ENCODE results near the gene MVK.

The MVK gene

DNA sequence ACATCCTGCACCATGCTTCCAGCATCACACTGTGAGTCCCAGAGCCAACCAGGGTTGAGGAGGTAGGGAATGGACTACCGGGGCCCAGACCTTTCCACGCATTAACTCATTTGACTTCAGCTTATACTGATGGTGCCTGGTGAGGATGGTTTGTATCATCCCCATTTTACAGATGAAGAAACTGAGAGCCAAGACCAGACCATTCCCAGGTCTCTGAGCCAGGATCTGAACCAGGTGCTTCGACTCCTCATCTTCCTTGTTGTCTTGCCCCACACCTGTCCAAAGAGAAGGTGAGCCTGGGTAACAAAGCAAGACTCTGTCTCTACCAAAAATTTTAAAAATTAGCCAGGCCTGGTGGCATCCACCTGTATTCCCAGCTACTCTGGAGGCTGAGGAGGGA is 64.4 kb downstream of the MVK start:
- DNase-seq = no peak

DNA sequence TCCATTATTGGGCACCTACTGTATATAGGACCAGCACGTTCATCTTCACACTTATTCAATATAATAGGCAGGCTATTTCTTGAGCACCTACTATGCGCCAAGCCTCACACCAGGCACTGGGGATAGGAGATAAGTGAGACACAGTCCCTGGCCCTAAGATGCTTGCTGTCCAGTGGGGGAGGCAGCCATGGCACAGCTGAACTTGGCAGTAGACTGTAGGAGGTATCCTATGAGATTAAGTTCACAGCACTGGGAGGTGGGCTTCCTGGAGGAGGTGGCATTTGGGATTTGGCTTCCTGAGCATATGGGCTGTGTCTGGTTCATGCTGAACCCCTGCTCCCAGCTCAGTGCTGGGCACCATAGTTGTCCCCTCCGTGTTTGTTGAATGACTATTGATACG is 65.1 kb downstream of the MVK start:
- no peak for DNase-seq

DNA sequence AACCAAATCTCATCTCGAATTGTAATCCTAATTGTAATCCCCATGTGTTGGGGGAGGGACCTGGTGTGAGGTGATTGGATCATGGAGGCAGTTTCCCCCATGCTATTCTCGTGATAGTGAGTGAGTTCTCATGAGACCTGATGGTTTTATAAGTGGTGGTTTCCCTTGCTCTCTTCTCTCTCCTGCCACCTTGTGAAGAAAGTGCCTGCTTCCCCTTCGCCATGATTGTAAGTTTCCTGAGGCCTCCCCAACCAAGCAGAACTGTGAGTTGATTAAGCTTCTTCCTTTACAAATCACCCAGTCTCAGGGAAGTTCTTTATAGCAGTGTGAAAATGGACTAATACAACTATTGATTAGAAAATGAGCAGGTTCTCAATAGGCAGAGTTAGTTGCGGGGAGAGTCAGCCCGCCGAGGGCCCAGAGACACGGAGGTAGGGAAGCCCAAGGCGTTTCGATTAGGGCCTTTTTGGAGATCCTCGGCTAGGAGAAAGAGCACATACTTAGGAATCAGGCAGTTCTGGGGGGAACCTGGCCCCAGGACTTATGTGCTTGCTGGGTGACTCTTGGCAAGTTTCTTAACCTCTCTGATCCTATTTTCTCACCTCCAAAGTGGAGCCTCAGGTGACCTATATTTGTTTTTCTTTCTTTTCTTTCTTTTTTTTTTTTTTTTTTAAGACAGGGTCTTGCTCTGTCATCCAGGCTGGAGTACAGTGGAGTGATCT is 65.7 kb downstream of the MVK start:
- DNase-seq = no peak

- DNase-seq = no peak
Measured at GRCh38 chr12:109640961-109641360, 67.4 kb downstream of the MVK start.

DNA sequence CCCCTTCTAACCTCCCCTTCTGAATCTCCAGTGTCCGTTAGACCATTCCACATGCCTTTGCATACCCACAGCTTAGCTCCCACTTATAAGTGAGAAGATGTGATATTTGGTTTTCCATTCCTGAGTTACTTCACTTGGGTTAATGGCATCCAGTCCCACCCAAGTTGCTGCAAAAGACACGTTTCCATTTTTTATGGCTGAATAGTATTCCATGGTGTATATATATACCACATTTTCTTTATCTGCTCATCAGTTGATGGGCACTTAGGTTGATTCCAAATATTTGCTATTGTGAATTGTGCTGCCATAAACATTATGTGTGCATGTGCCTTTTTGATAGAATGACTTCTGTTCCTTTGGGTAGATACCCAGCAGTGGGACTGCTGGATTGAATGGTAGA is 67.8 kb downstream of the MVK start:
- DNase-seq = no peak

DNA sequence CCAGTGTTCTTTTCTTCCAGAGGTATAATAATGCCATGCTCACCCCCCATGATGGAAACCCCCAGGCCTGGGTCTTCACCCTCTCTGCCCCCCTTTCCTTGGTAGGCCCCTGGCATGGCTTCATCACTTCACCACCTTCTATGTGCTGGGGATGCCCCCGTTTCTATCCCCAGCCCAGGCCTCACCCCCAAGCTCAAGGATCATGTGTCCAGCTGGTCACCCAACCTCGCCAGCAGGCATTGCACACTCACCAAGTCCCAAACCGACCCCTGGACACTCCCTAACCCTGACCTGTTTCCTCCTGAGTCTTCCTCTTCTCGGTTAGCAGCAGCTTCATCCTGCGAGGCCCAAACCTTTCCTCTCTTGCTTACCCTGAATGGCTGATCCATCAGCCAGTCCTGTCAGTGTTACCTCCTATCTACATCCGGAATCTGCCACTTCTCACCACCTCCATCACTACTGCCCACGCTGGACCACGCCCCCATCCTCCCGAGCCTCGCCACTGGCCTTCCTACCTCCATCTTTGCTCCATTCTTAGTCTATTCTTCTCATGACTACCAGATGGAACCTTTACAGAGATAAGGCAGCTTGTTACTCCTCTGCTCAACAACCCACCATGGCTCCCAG is 69.0 kb downstream of the MVK start:
- DNase-seq = no peak

DNA sequence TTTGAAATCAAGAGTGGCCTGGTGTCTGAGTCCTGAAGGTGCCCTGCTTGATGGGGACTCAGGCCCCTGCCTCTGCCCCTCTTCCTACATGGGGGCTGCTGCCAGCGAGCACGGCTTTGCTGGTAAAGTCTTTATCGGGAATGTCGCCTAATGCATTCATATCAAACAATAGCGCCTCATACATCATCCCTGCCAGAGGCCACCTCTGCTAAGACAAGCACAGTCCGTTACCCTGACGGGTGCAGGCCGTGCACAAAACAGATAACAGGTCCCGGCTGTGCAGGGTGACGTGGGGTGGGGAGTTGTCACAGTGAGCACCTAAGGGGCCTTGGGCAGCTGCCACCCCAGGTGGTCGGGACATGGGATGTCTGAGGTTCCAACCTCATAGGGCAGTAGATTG is 71.6 kb downstream of the MVK start:
- no peak for DNase-seq

GRCh38 chr12:109645708-109646107 is 72.1 kb downstream of the MVK start:
- DNase-seq = no peak

Measured in stimulated activated CD4-positive, alpha-beta T cell treated with anti-CD3 and anti-CD28 coated beads, Interleukin-15, amount 100 ng/mL, for 24 hours (primary cell).